HPDE6-E6E7 (cell line): Measurements from ENCODE around the gene TMEM11.
"Not testable (repeated sequence)": the region's sequence is repeated elsewhere in the genome, so short reads cannot be mapped to it uniquely, and the experiment has no call there.

Experiments used
- DNase-seq: peaks from one replicate; pipeline ENCODE4 v3.0.0; 2011; ENCODE audit warnings: missing footprints; ENCODE audit errors: extremely low spot score

The TMEM11 gene

GRCh38 chr17:21211825-21212479 lies 2.0 kb downstream of the TMEM11 start:
- DNase-seq, result no peak

DNA sequence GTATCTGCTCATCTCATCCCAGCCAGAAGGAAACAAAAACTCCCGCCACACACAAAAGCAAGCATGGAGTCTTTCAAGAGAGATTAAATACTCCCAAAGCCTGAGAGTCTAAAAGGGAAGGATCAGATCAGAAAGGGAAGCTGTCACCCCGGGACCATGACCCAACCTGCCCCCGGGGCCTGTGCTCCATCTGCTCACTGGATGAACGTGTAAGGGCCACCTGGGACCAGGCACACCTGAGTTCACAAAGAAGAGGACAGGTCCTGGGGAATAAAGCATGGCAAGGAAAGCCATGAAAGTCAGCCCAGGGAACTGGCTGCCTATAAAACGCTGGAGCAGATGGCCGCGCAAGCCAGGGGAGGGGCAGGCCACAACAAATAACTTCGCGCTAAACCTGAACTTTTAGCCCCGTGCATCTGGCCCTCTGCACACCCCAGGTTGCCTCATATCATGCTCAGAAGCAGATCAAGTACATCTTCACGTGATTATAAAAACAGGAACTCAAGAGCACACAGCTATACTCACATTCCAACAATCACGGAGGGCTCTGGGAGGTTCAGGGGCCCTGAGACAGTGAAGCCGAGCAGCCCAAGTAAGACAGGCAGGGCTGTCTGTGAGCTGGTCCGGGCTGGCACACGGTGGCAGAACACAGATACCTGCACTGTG lies 3.4 kb downstream of the TMEM11 start:
- DNase-seq, result no peak

DNA sequence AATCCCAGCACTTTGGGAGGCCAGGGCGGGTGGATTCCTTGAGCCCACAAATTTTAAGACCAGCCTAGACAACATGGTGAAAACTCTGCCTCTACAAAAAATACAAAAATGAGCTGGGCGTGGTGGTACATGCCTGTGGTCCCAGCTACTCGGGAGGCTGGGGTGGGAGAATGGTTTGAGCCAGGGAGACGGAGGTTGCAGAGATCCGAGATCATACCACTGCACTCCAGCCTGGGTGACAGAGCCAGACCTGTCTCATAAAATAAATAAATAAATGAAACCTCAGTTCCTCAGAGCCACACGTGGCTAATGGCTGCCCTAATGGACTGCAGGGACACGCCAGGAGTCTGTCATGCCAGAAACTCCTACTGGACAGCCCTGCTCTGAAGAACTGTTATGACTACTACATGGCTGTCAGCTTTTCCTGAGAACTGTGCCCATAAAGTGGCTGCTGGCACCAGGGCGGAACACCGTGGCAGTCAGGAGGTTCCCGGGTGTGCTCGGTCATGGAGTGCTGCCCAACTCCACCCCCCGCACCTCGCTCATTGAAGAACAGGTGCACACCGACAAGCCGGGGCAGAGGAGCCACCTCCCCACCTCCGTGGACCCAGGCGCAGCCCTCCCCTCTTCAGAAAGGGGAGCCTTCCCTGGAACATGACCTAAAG lies 4.3 kb downstream of the TMEM11 start:
- no peak for DNase-seq

DNA sequence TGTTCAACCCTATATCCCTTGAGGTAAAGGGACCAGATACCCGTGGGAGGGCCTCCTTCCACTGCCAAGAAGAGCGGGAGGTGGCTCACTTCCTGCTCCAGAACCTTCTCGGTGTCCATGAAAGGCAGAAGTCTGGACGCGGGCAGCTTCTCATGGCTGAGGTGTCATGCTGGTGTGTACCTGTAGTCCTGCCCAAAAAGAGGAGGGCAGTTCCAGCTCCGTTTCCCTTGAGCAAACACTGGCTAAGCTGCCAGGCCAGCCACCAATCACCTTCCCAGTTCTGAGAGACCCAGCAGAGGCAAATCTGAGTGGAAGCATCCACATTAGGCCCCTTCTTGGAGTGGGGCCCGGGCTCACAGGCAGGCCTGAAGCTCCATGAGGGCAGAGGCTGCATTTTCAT lies 5.6 kb downstream of the TMEM11 start:
- no peak for DNase-seq

DNA sequence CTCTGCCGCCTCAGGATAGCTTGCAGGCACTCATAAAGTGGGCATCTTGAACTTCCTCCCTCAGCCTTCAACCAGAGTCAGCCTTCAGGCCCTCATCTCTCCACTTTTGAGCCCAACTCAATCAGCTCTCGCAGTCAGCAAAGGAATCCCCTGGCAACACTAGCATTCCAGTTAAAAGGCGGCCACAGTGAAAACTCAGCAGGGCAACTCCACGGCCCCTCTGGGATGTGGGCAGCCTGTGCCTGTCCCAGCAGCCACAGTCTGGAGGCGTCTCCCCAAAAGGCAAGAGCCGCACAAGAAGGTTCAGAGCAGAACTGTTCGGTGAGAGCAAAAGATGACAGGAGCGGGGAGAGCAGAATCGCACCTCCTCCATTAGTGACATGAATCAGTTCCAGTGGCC lies 9.0 kb downstream of the TMEM11 start:
- no peak for DNase-seq

GRCh38 chr17:21202512-21202911 lies 11.4 kb downstream of the TMEM11 start:
- no peak for DNase-seq

DNA sequence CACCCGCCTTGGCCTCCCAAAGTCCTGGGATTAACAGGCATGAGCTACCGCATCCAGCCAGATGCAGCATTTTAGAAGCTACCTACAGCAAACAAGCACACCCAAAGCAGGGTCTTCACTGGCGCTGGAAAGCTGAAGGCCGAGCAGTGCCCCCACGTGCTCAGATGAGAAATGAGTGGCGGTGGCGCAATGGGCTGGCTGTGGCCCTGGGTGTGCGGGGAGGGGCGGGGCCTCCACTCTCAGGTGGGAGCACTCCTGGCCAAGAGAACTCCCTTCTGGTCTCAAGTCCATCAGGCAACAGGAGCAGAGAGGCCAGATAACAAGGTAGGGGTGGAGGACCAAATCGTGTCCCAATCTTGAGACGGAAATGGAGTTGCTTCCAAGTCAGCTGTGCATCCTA lies 12.1 kb downstream of the TMEM11 start:
- DNase-seq, result no peak

DNA sequence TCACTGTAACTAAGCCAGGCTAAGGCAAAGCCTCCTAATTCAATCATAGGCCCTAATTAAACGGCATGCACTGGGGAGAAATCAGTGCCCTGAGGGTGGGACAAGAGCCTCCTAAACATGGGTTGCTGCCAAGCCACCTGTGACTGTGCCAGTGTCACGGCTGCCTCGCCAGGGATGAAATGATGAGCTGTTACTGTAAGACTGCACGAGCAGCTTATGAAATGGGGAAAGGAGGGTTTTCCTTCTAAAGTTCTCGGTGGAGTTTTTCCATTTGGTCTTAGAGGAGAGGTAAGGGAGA lies 12.7 kb downstream of the TMEM11 start:
- DNase-seq, result no peak

- DNase-seq, result no peak
Observed at GRCh38 chr17:21200590-21201297, 13.2 kb downstream of the TMEM11 start.

DNA sequence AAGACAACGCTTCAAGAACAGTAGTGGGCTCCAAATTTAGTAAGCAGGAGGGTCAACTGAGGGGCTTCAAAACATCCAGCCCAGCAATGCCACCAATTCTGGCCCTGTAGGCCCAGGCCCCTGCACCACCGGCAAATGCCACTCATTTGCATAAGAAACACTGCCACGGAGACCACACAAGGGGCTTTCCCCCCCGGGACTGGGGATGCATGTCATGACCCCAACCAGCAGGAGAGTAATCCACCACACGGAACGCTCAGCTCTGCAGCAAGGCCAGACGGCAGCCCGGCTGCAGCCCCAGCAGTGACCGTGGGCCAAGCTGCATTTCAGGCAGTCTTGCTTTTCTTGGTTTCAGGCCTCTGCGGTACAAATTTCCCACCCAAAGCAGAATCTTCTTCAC lies 14.1 kb downstream of the TMEM11 start:
- DNase-seq, result no peak

- no peak for DNase-seq
Observed at GRCh38 chr17:21199311-21199710, 14.7 kb downstream of the TMEM11 start.

DNA sequence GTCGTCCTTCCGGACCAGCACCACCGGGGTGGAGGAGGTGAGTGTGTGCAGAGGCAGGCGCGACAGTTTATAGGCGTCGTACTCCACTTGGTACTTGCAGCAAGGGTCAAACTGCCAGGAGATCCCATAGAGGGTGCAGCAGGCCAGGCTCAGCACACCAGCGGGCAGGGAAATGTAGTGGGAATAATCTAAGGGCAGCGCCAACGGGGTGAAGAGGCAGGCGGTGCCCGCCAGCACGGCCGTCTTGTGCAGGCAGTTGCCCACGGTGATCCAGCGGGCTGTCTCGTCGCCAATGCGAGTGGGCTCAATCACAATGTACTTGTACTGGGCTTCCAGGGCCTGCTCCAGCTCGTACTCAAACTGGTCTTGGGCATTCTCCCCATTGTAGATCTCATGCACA lies 15.6 kb downstream of the TMEM11 start:
- no peak for DNase-seq

- no peak for DNase-seq
Observed at GRCh38 chr17:21196126-21196525, 17.8 kb downstream of the TMEM11 start.

DNA sequence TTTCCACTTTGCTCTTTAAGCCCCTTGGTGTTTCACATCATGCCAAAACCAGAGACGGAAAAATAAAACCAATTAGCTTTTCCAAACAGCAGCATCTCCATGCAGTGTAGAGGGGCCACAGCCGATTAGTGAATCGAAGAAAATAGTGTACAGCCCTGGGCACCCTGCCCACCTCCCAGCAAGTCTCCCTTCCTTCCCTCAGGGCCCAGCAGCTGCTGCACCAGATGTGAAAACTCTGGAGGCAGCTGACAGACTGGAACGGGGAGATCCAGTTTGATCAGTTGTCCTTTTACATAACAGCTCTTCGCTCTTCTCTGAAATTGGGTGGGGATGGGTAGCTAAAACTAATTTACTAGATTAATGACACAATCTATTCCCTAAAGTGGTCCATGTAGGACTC lies 19.3 kb downstream of the TMEM11 start:
- DNase-seq, result no peak

DNA sequence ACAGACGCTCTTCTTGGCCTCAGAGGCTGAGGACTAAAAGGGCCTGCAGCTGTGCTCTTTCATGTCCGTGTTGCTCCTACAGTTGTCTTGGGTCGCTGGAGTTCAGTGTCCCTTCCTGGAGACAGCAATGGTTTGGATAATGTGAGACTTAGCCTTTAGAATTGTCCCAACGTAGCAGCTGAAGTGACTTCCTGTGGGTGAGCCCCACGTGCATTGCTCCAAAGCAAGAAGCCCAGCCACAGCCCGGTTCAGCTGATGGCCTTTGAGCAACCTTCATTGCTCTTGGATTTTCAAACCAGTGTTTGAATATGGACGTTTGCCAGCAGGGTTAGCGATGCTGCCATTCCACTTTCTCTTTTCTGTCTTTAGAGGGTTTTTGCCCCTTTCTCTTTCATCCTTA lies 19.7 kb downstream of the TMEM11 start:
- DNase-seq, result no peak

GRCh38 chr17:21193031-21193430 lies 20.9 kb downstream of the TMEM11 start:
- no peak for DNase-seq

GRCh38 chr17:21192414-21192813 lies 21.5 kb downstream of the TMEM11 start:
- not testable (repeated sequence) for DNase-seq

DNA sequence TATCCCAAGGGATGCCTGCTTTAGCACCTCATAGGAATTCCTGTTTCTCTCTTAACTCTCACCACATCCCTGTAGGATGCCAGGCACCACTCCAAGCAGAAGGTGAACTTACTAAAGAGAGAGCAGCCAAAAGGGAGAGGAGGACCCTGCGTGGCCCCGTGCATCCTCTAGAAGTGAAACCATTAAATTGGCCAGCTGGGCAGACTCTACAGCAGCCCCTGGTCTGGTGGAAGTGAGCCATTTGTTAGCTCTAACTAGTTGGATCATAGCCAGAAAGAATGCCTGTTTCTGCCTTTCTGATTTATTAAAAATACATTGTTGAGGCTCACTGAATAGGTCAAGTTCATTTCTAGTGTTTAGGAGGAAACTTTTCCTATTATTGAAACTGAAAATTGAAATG lies 22.3 kb downstream of the TMEM11 start:
- no peak for DNase-seq

DNA sequence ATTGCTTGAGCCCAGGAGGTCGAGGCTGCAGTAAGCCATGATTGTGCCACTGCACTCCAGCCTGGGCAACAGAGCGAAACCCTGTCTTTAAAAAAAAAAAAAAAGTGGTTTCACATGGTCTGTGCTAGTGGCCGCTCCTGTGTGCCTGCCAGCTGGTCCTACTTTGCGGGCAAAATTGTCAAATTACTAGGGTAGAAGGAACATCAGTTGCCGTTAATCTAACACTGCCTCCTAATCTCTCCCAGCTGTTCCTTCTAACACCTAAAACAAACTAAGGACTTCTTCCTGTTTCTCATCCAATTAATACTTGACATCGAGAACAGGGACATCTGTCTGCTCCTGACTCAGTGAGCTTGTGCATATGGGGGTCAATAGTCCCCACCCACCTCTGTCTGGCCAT lies 23.9 kb downstream of the TMEM11 start:
- DNase-seq, result no peak

- DNase-seq, result no peak
Observed at GRCh38 chr17:21189361-21189760, 24.6 kb downstream of the TMEM11 start.

DNA sequence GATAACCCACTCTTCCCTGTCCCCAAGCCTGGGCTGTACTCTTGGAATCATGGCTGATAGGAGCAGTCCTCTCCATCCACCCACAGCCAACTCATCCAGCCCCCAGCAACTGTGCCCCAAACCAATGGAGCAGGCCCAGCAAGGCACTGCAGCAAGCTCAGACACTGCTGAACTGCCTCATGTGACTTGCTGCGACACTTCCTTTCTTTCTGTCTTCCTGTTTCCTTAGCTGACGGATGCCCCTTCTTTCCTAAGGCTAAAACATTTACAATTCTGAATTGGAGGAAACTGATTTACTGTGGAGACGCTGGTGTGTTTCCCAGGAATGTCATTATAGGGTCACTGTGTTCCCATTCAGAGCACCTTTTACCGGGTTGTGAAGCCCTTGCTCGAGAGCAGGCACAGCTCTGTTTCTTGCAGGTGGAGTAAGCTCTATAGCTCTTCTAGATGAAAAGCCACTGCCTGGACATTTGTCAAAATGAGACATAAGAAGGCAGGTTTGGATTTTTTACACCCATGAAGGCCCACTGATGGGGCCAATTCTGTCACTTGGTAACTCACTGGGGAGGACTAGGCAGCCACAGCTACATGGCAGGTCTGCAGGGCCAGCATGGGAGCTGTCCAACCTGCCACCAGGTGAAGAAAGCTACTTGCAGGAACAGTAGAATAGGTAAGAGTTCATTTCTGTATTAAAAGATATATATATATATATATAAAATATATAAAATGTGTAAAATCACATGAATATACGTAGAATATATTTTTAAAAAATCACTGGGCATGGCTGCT lies 27.4 kb downstream of the TMEM11 start:
- no peak for DNase-seq

DNA sequence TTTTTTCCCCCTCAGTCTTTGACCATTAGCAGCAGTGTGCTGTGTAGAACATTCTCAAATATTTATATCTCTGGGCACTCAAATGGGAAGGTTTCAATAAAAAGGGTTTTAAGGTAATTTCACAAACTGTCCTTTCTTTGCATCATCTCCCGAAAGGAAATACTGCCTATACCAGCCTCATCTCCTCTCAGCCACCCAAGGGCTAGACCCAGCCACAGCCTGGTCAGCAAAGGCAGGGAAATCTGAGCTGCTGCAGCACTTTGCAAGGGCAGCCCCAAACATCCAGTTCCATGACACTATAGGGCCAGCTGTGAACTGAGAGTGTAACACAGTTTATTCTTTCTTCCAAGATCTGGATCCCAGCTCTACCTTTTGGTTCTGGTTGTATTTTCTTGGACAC lies 28.9 kb downstream of the TMEM11 start:
- DNase-seq, result no peak
